ENCODE results near the gene GPR37L1. TPM values are rescaled to one million over a fixed set of nuclear protein-coding genes. Genes with fewer than 3 reads are reported as not detected.
"Not testable (repeated sequence)": the region's sequence is repeated elsewhere in the genome, so short reads cannot be mapped to it uniquely, and the experiment has no call there.

GPR37L1 gene
- total RNA-seq, 1 donor from 2014 or later, result 0.05 TPM

DNA sequence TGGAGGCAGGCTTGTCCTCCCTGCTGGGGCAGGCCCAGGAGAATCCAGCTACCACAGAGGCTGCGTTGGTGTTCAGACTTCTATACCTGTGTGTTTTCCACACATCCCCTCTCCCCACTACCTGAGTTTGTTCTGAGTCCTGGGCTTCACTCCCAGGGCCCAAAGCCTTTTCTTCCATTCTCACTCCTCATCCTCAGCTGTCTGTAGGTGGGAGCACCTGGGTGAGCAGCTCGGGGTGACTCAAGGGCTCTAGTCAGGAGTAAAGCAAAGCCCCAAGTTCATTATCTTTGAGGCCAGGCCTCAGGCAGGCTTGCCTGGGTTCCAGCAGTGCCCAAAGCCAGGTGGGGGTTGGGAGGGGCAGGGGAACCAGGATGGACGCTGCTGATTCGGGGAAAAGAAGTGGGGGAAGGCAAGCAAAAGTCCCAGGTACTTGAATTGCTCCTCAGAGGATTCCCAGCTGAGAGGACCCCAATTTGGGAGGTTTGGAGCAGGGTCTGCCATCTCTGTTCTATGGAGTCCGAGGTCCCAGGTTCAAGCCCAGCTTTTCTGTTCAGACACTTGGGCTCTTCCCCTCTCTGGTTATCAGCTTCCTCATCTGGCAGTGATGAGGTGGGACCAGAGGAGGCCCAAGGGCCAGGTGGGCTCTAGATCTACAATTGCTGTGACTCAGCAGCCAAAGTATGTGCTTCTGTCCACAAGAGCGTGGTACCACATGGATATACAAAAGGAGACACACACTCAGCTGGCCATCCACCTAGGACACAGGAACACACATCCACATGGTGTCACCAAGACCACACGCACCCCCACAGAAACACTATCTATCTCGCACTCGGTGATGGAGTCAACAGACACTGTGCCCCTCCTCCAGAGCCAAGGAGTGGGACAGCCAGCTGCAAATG is 43.5 kb downstream of the GPR37L1 start:
- intact Hi-C loops (cut with micrococcal nuclease), result no loop called here
- no peak for TF ChIP-seq CTCF (IDR thresholded peaks at IDR 0.05; ENCODE audit: borderline replicate concordance)
- Histone ChIP-seq H3K4me3 (no peak overlapping the region), H3K27ac (replicated peaks) (no peak overlapping the region), H3K9me3 (replicated peaks) (no peaks in the 10 kb centered on the region), H3K27me3 (ENCODE audit: low read depth) (no peaks in the 10 kb centered on the region), H3K4me1 (no peaks in the 10 kb centered on the region), H3K36me3 (no peaks in the 10 kb centered on the region)
- no peak for DNase-seq

DNA sequence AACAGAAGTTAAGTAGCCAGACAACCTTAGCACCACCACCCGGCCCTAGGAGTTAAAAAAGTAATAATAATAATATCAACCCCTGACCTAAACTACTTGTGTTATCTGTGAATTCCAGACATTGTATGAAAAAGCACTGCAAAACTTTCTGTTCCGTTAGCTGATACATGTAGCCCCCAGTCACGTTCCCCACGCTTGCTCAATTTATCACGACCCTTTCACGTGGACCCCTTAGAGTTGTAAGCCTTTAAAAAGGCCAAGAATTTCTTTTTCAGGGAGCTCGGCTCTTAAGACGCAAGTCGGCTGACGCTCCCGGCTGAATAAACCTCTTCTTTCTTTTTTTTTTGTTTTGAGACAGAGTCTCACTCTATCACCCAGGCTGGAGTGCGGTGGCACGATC is 44.3 kb downstream of the GPR37L1 start:
- H3K27me3 ChIP-seq (ENCODE audit: low read depth); H3K9me3 ChIP-seq (replicated peaks); intact Hi-C loops (cut with micrococcal nuclease); H3K4me1 ChIP-seq; H3K36me3 ChIP-seq; H3K4me3 ChIP-seq; DNase-seq; H3K27ac ChIP-seq (replicated peaks): not testable (repeated sequence)

DNA sequence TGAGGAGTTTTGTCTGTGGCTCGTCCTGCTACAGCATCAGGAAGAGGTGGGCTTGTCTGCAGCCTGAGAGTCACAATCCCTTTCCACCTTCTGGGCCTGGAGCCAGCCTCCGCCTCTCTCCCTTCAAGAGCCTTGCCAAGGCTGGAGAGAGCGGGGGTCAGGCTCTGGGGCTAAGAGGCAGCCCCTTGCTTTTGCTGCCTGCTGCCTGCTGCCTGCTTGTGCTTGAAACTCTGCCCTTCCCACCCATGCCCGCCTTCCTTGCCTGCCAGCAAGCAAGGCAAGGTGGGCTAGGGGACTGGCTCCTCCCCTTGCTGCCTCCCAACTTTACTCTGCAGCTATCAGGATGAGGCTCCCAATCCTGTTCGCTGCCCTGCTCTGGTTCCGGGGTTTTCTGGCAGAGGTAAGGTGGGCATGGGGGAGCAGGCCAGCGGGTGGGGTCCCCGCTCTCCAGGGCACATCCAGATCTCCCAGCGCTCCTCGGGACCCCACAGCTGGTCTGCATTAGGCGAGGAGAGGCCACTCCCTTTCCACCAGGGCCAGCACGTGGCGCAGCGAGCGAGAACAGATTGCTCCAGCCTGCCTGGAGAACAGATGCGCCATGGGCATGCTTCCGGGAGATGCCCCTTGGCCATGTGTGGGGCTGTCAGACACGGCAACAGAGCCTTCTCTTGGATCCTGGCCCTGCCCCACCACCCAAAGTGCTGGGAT is 45.1 kb downstream of the GPR37L1 start:
- H3K4me1 ChIP-seq, result no peaks in the 10 kb centered on the region
- H3K36me3 ChIP-seq, result no peaks in the 10 kb centered on the region
- no peak for TF ChIP-seq CTCF (IDR thresholded peaks at IDR 0.05; ENCODE audit: borderline replicate concordance)
- H3K9me3 ChIP-seq (replicated peaks), result no peaks in the 10 kb centered on the region
- no peak for DNase-seq
- intact Hi-C loops (cut with micrococcal nuclease), result no loop called here
- no peaks in the 10 kb centered on the region for H3K27me3 ChIP-seq (ENCODE audit: low read depth)
- H3K27ac ChIP-seq (replicated peaks), result no peak overlapping the region
- H3K4me3 ChIP-seq, result no peak overlapping the region

- no peak overlapping the region for H3K27ac ChIP-seq (replicated peaks)
- H3K36me3 ChIP-seq, result no peaks in the 10 kb centered on the region
- intact Hi-C loops (cut with micrococcal nuclease), result no loop called here
- no peaks in the 10 kb centered on the region for H3K4me1 ChIP-seq
- no peaks in the 10 kb centered on the region for H3K9me3 ChIP-seq (replicated peaks)
- no peaks in the 10 kb centered on the region for H3K27me3 ChIP-seq (ENCODE audit: low read depth)
- no peak for DNase-seq
- no peak for TF ChIP-seq CTCF (IDR thresholded peaks at IDR 0.05; ENCODE audit: borderline replicate concordance)
- no peak overlapping the region for H3K4me3 ChIP-seq
Measured at GRCh38 chr1:202168861-202169260, 46.1 kb downstream of the GPR37L1 start.

- H3K27ac ChIP-seq (replicated peaks), result no peak overlapping the region
- H3K4me3 ChIP-seq, result no peak overlapping the region
- H3K27me3 ChIP-seq (ENCODE audit: low read depth), result no peaks in the 10 kb centered on the region
- H3K4me1 ChIP-seq, result no peaks in the 10 kb centered on the region
- no peak for TF ChIP-seq CTCF (IDR thresholded peaks at IDR 0.05; ENCODE audit: borderline replicate concordance)
- H3K36me3 ChIP-seq, result no peaks in the 10 kb centered on the region
- H3K9me3 ChIP-seq (replicated peaks), result no peaks in the 10 kb centered on the region
- intact Hi-C loops (cut with micrococcal nuclease), result no loop called here
- DNase-seq, result no peak
Measured at GRCh38 chr1:202170726-202171125, 48.0 kb downstream of the GPR37L1 start.

Measured in left ventricle myocardium inferior (tissue), 1 donor.